Neural progenitor cell (in vitro differentiated cells): ENCODE measurements around the gene ZNF141. TPM values are rescaled to one million over a fixed set of nuclear protein-coding genes. Genes with fewer than 3 reads are reported as not detected.

Experiments used
- DNase-seq: peaks from one replicate; pipeline ENCODE4 v3.0.0-alpha.2; 2016; ENCODE audit warnings: low spot score
- H2AFZ ChIP-seq: fragments of 200-600 bp; sonication (generic); replicated peaks from 2 replicates; pipeline ENCODE4 v1.6.1; 2016; ENCODE audit warnings: antibody characterized with exemption
- H3F3A ChIP-seq: fragments of 200-600 bp; sonication (generic); 2 replicates; pipeline ENCODE4 v1.6.1; 2016; ENCODE audit warnings: antibody characterized with exemption, low read depth
- H3K27ac ChIP-seq: fragments of 200-600 bp; sonication (generic); 2 replicates; pipeline ENCODE4 v1.5.1; 2016; ENCODE audit warnings: mild to moderate bottlenecking
- H3K27me3 ChIP-seq: fragments of 200-600 bp; sonication (generic); 2 replicates; pipeline ENCODE4 v1.6.1; 2016; ENCODE audit warnings: mild to moderate bottlenecking, moderate library complexity
- H3K36me3 ChIP-seq: fragments of 200-600 bp; sonication (generic); 2 replicates; pipeline ENCODE4 v1.5.1; 2016
- H3K4me1 ChIP-seq: fragments of 200-600 bp; sonication (generic); 2 replicates; pipeline ENCODE4 v1.6.1; 2016; ENCODE audit warnings: mixed run types
- H3K4me2 ChIP-seq: fragments of 200-600 bp; sonication (generic); 2 replicates; pipeline ENCODE4 v1.6.1; 2016
- H3K4me3 ChIP-seq: fragments of 200-600 bp; sonication (generic); 2 replicates; pipeline ENCODE4 v1.5.1; 2016
- H3K79me2 ChIP-seq: fragments of 200-600 bp; sonication (generic); 2 replicates; pipeline ENCODE4 v1.6.1; 2016; ENCODE audit warnings: low read depth
- H3K9ac ChIP-seq: fragments of 200-600 bp; sonication (generic); 2 replicates; pipeline ENCODE4 v1.6.1; 2016
- H3K9me3 ChIP-seq: fragments of 200-600 bp; sonication (generic); 2 replicates; pipeline ENCODE4 v1.5.1; 2016; ENCODE audit warnings: low read depth
- H4K20me1 ChIP-seq: fragments of 200-600 bp; sonication (generic); 2 replicates; pipeline ENCODE4 v1.6.1; 2016; ENCODE audit warnings: low read depth
- H3K27ac Mint-ChIP-seq: 3 replicates; pipeline ENCODE4 v1.8.0; 2021; ENCODE audit warnings: mixed read lengths
- H3K27me3 Mint-ChIP-seq: 2 replicates; pipeline ENCODE4 v1.8.0; 2022; ENCODE audit warnings: low read depth, mild to moderate bottlenecking, inconsistent platforms, moderate library complexity, mixed read lengths; ENCODE audit not compliant: insufficient read depth
- H3K36me3 Mint-ChIP-seq: 3 replicates; pipeline ENCODE4 v1.8.0; 2021; ENCODE audit warnings: mixed read lengths
- H3K4me1 Mint-ChIP-seq: 3 replicates; pipeline ENCODE4 v1.8.0; 2021; ENCODE audit warnings: mixed read lengths
- H3K4me3 Mint-ChIP-seq: 3 replicates; pipeline ENCODE4 v1.8.0; 2021; ENCODE audit warnings: mild to moderate bottlenecking, moderate library complexity, mixed read lengths
- H3K9me3 Mint-ChIP-seq: 3 replicates; pipeline ENCODE4 v1.8.0; 2020; ENCODE audit warnings: mixed read lengths
- CTCF ChIP-seq: fragments of 200-600 bp; sonication (generic); IDR thresholded peaks from 2 replicates; pipeline ENCODE4 v1.5.1; 2017; ENCODE audit warnings: antibody characterized with exemption, mild to moderate bottlenecking
- EZH2 ChIP-seq: fragments of 200-600 bp; sonication (generic); IDR thresholded peaks from 2 replicates; pipeline ENCODE4 v1.6.1; 2017; ENCODE audit warnings: antibody characterized with exemption, mild to moderate bottlenecking, moderate library complexity
- EZH2phosphoT487 ChIP-seq: fragments of 200-600 bp; sonication (generic); IDR thresholded peaks from 2 replicates; pipeline ENCODE4 v1.6.1; 2017; ENCODE audit warnings: antibody characterized with exemption
- total RNA-seq: library from RNA; depleted of rRNA; stranded (reverse); fragments of >200 nt; gene quantifications from 2 replicates; pipeline ENCODE4 v1.2.3, GENCODE V29; 2015; ENCODE audit warnings: low replicate concordance

Gene ZNF141
- total RNA-seq, 1 donor from 2014 or later = 60.5 TPM

GRCh38 chr4:336099-336892 is 1.3 kb upstream of the ZNF141 start:
- no peak overlapping the region for H3K27ac Mint-ChIP-seq
- Histone ChIP-seq H3K27ac (no peak overlapping the region), H3F3A (peaks cover 3% of the 10 kb centered on the region), H3K4me1 (no peaks in the 10 kb centered on the region), H3K36me3 (no peaks in the 10 kb centered on the region), H3K4me3 (peak overlapping the region; percentile 84), H3K79me2 (peaks cover 35% of the 10 kb centered on the region), H3K4me2 (peak overlapping the region; percentile 80), H3K9ac (no peak overlapping the region), H3K27me3 (peaks cover 24% of the 10 kb centered on the region), H4K20me1 (peaks cover 10% of the 10 kb centered on the region), H3K9me3 (peaks cover 1% of the 10 kb centered on the region), H2AFZ (peak overlapping the region; percentile 59)
- H3K9me3 Mint-ChIP-seq = peaks cover 64% of the 10 kb centered on the region
- H3K4me3 Mint-ChIP-seq = peak overlapping the region; percentile 75
- H3K4me1 Mint-ChIP-seq = peaks cover 8% of the 10 kb centered on the region
- DNase-seq = peak; percentile 21
- TF ChIP-seq CTCF (no peak), EZH2phosphoT487 (no peak)
- H3K27me3 Mint-ChIP-seq = peaks cover 14% of the 10 kb centered on the region
- H3K36me3 Mint-ChIP-seq = peaks cover 35% of the 10 kb centered on the region

- Histone ChIP-seq H4K20me1 (peaks cover 10% of the 10 kb centered on the region), H3K4me1 (no peaks in the 10 kb centered on the region), H3K4me2 (peak overlapping the region; percentile 80), H3K27ac (no peak overlapping the region), H3K36me3 (no peaks in the 10 kb centered on the region), H3K9ac (no peak overlapping the region), H3K79me2 (peaks cover 40% of the 10 kb centered on the region), H3K4me3 (peak overlapping the region; percentile 84), H3K9me3 (peaks cover 4% of the 10 kb centered on the region), H2AFZ (peak overlapping the region; percentile 59), H3K27me3 (peaks cover 24% of the 10 kb centered on the region), H3F3A (peaks cover 3% of the 10 kb centered on the region)
- Mint-ChIP-seq H3K27me3 (peaks cover 14% of the 10 kb centered on the region), H3K9me3 (peaks cover 70% of the 10 kb centered on the region), H3K36me3 (peaks cover 40% of the 10 kb centered on the region), H3K4me3 (peak overlapping the region; percentile 98), H3K27ac (no peak overlapping the region), H3K4me1 (peaks cover 8% of the 10 kb centered on the region)
- DNase-seq = peak; percentile 63
- TF ChIP-seq EZH2phosphoT487 (no peak), EZH2 (no peak), CTCF (no peak)
Observed at GRCh38 chr4:336893-337142, 796 bp upstream of the ZNF141 start.

DNA sequence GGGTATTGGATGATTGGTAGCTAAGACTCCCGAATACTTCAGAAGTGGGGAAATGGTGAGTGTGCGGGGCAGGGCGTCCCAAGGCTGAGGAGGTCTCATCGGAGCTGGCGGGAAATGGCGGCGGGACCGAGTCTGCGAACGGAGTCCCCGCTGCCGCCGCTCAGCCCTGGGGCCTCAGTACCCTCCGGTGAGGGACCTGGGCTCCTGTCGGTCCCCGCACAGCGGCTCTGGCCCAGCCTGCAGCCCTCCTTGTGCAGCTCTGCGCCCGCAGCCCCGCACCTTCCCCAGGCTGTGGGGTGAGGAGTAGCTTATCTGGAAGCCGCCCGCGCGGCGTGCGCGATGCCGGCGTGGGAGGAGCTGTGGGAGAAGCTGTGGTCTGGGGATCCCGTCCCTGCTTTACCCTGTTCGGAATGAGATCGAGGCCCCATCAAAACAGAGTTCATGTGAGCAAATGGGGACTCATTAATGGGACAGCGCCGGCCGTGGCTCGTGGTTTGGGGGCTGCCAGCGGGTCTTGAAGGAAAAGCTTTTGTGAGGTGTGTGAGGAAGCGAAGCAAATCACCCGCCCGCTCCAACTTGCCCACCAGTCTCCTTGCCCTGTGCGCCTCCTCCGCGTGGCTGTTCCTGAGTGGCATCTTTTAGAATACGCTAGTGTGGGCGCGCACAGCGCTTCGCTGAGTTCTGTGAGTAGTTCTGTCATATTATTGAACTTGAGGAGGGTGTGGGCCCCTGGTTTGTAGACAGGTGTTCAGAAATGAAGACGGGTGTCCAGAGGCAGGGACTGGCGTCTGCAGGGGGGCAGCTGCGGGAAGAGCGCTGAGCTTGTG is 531 bp downstream of the ZNF141 start:
- Histone ChIP-seq H4K20me1 (peaks cover 10% of the 10 kb centered on the region), H2AFZ (peak overlapping the region; percentile 73), H3K4me3 (peak overlapping the region; percentile 84), H3K27ac (peak overlapping the region; percentile 25), H3K4me2 (peak overlapping the region; percentile 98), H3K36me3 (no peaks in the 10 kb centered on the region), H3K79me2 (peaks cover 53% of the 10 kb centered on the region), H3K4me1 (no peaks in the 10 kb centered on the region), H3K9me3 (peaks cover 4% of the 10 kb centered on the region), H3K27me3 (peaks cover 24% of the 10 kb centered on the region), H3F3A (peaks cover 3% of the 10 kb centered on the region), H3K9ac (peak overlapping the region; percentile 75)
- Mint-ChIP-seq H3K4me1 (peaks cover 8% of the 10 kb centered on the region), H3K27ac (peak overlapping the region; percentile 92), H3K27me3 (peaks cover 14% of the 10 kb centered on the region), H3K4me3 (peak overlapping the region; percentile 98), H3K36me3 (peaks cover 50% of the 10 kb centered on the region), H3K9me3 (peaks cover 79% of the 10 kb centered on the region)
- no peak for TF ChIP-seq EZH2phosphoT487
- no peak for TF ChIP-seq CTCF
- TF ChIP-seq EZH2 = no peak
- DNase-seq = no peak
